ENCODE results near the gene MAD1L1.

The MAD1L1 gene

GRCh38 chr7:1907751-1908365 lies 324.9 kb downstream of the MAD1L1 start:
- no peak for DNase-seq

GRCh38 chr7:1906988-1907745 lies 325.6 kb downstream of the MAD1L1 start:
- no peak for DNase-seq

- DNase-seq, result no peak
These were observed 326.5 kb downstream of the MAD1L1 start for GRCh38 chr7:1906087-1906830.

- DNase-seq, result no peak
These were observed 330.4 kb downstream of the MAD1L1 start for GRCh38 chr7:1902231-1902855.

GRCh38 chr7:1901431-1902210 lies 331.1 kb downstream of the MAD1L1 start:
- no peak for DNase-seq

- DNase-seq, result no peak
These were observed 331.9 kb downstream of the MAD1L1 start for GRCh38 chr7:1900847-1901246.

- no peak for DNase-seq
These were observed 332.6 kb downstream of the MAD1L1 start for GRCh38 chr7:1899951-1900762.

- peak in 30 of 56 donors; percentile 2 to 81 (median 40) for DNase-seq
These were observed 333.5 kb downstream of the MAD1L1 start for GRCh38 chr7:1899196-1899595.

- DNase-seq, result no peak
These were observed 334.0 kb downstream of the MAD1L1 start for GRCh38 chr7:1898628-1899185.

GRCh38 chr7:1897861-1898627 lies 334.7 kb downstream of the MAD1L1 start:
- no peak for DNase-seq

- DNase-seq, result no peak
These were observed 335.5 kb downstream of the MAD1L1 start for GRCh38 chr7:1897076-1897860.

GRCh38 chr7:1895664-1896515 lies 336.9 kb downstream of the MAD1L1 start:
- peak in 5 of 56 donors; percentile 8 to 31 (median 27) for DNase-seq

- no peak for DNase-seq
These were observed 337.7 kb downstream of the MAD1L1 start for GRCh38 chr7:1894906-1895663.

GRCh38 chr7:1894313-1894900 lies 338.3 kb downstream of the MAD1L1 start:
- no peak for DNase-seq

- DNase-seq, result no peak
These were observed 339.3 kb downstream of the MAD1L1 start for GRCh38 chr7:1893451-1893850.

GRCh38 chr7:1893036-1893435 lies 339.7 kb downstream of the MAD1L1 start:
- DNase-seq, result no peak
